Liver (tissue), 9 donors: ENCODE data around the gene ENPP3. TPM values are rescaled to one million over a fixed set of nuclear protein-coding genes. Genes with fewer than 3 reads are reported as not detected.

Experiments
- DNase-seq: peaks from one replicate; pipeline ENCODE4 v3.0.0-alpha.2; 2017; ENCODE audit warnings: low spot score
- H3K27ac ChIP-seq, 2 donors: one replicate each; pipeline ENCODE4 v1.7.0; 2013; ENCODE audit warnings: inconsistent platforms in 2 of 2, low read length in 2 of 2, control low read depth in 1 of 2, low read depth in 1 of 2, mild to moderate bottlenecking in 1 of 2
- H3K27me3 ChIP-seq, 4 donors: one replicate each; pipeline versions ENCODE4 v1.6.1 to v1.7.0; 2013; ENCODE audit warnings: low read length in 3 of 4, inconsistent platforms in 1 of 4, mild to moderate bottlenecking in 1 of 4, moderate library complexity in 1 of 4; ENCODE audit not compliant: control insufficient read depth in 4 of 4, insufficient read depth in 4 of 4
- H3K36me3 ChIP-seq, 4 donors: one replicate each; pipeline versions ENCODE4 v1.6.1 to v1.7.0; 2013; ENCODE audit warnings: low read length in 3 of 4, mild to moderate bottlenecking in 3 of 4, low read depth in 1 of 4, moderate library complexity in 1 of 4; ENCODE audit not compliant: control insufficient read depth in 4 of 4, insufficient read depth in 3 of 4
- H3K4me1 ChIP-seq, 4 donors: one replicate each; pipeline versions ENCODE4 v1.6.1 to v1.7.0; 2013; ENCODE audit warnings: low read length in 3 of 4, mild to moderate bottlenecking in 3 of 4, moderate library complexity in 1 of 4; ENCODE audit not compliant: control insufficient read depth in 4 of 4, insufficient read depth in 4 of 4
- H3K4me3 ChIP-seq, 3 donors: one replicate each; pipeline versions ENCODE4 v1.6.1 to v1.7.0; 2013; ENCODE audit warnings: low read length in 3 of 3, control low read depth in 1 of 3, low read depth in 1 of 3, mild to moderate bottlenecking in 1 of 3
- H3K9ac ChIP-seq, 2 donors: one replicate each; pipeline ENCODE4 v1.7.0; 2013; ENCODE audit warnings: low read length in 2 of 2, mild to moderate bottlenecking in 2 of 2, moderate library complexity in 2 of 2, control low read depth in 1 of 2, low read depth in 1 of 2
- H3K9me3 ChIP-seq, 4 donors: one replicate each; pipeline versions ENCODE4 v1.6.1 to v1.7.0; 2013; ENCODE audit warnings: low read length in 3 of 4; ENCODE audit not compliant: control insufficient read depth in 4 of 4
- CTCF ChIP-seq: fragments of 150-350 bp; IDR thresholded peaks from 2 replicates; pipeline ENCODE4 v1.5.1; 2017; ENCODE audit warnings: improper control_type of control experiment, low read depth, low read length; ENCODE audit not compliant: missing input control
- EGR1 ChIP-seq, 2 donors: IDR thresholded peaks; 2 replicates each; pipeline ENCODE4 v1.6.1; 2016 to 2018; ENCODE audit warnings: antibody characterized with exemption in 2 of 2, low read depth in 2 of 2
- FOXA1 ChIP-seq: IDR thresholded peaks from 2 replicates; pipeline ENCODE4 v1.6.1; 2016; ENCODE audit warnings: antibody characterized with exemption
- FOXA2 ChIP-seq: IDR thresholded peaks from 2 replicates; pipeline ENCODE4 v1.6.1; 2016; ENCODE audit warnings: antibody characterized with exemption
- GABPA ChIP-seq, 2 donors: IDR thresholded peaks in 1 of 2; conservative IDR thresholded peaks in 1 of 2; 2 replicates each; pipeline ENCODE4 v1.6.1; 2016; ENCODE audit warnings: antibody characterized with exemption in 2 of 2, mild to moderate bottlenecking in 1 of 2, moderate library complexity in 1 of 2
- HNF4A ChIP-seq, 2 donors: conservative IDR thresholded peaks; 2 replicates each; pipeline ENCODE4 v1.6.1; 2016; ENCODE audit warnings: antibody characterized with exemption in 2 of 2, mild to moderate bottlenecking in 2 of 2
- HNF4G ChIP-seq: IDR thresholded peaks from 2 replicates; pipeline ENCODE4 v1.6.1; 2016; ENCODE audit warnings: antibody characterized with exemption
- JUND ChIP-seq, 2 donors: IDR thresholded peaks; 2 replicates each; pipeline ENCODE4 v1.6.1; 2016; ENCODE audit warnings: antibody characterized with exemption in 2 of 2
- MAX ChIP-seq: IDR thresholded peaks from 2 replicates; pipeline ENCODE4 v1.6.1; 2016; ENCODE audit warnings: antibody characterized with exemption
- NR2F2 ChIP-seq: IDR thresholded peaks from 2 replicates; pipeline ENCODE4 v1.6.1; 2016; ENCODE audit warnings: antibody characterized with exemption
- RAD21 ChIP-seq, 2 donors: IDR thresholded peaks; 2 replicates each; pipeline ENCODE4 v1.6.1; 2016; ENCODE audit warnings: antibody characterized with exemption in 2 of 2, mild to moderate bottlenecking in 2 of 2
- REST ChIP-seq: IDR thresholded peaks from 2 replicates; pipeline ENCODE4 v1.6.1; 2016; ENCODE audit warnings: antibody characterized with exemption, mild to moderate bottlenecking
- RXRA ChIP-seq, 2 donors: IDR thresholded peaks; 2 replicates each; pipeline ENCODE4 v1.6.1; 2017 to 2018; ENCODE audit warnings: antibody characterized with exemption in 2 of 2, mild to moderate bottlenecking in 1 of 2
- SP1 ChIP-seq: IDR thresholded peaks from 2 replicates; pipeline ENCODE4 v1.6.1; 2018; ENCODE audit warnings: antibody characterized with exemption, mild to moderate bottlenecking
- TAF1 ChIP-seq: conservative IDR thresholded peaks from 2 replicates; pipeline ENCODE4 v1.6.1; 2016; ENCODE audit warnings: antibody characterized with exemption, mild to moderate bottlenecking
- YY1 ChIP-seq: IDR thresholded peaks from 2 replicates; pipeline ENCODE4 v1.6.1; 2016; ENCODE audit warnings: antibody characterized with exemption, mild to moderate bottlenecking
- ZBTB33 ChIP-seq: IDR thresholded peaks from 2 replicates; pipeline ENCODE4 v1.6.1; 2016; ENCODE audit warnings: antibody characterized with exemption
- WGBS: extraction: QIAGEN DNeasy Blood & Tissue Kit; methylation state at CpG from one replicate; pipeline ENCODE4 v1.1.7; 2013; 5-methylcytosine and 5-hydroxymethylcytosine counted together
- polyA plus RNA-seq, 2 donors: library from polyadenylated mRNA; stranded (reverse) in 1 of 2; unstranded in 1 of 2; fragments of 200-250 nt in 1 of 2; fragments of >200 nt in 1 of 2; fragmentation: Nextera tagmentation in 1 of 2; extraction: Ambion mirVana in 1 of 2; gene quantifications; one replicate each; pipeline versions ENCODE4 v1.2.1 to v1.2.3, GENCODE V29; 2013 to 2015
- total RNA-seq, 2 donors: library from RNA; depleted of rRNA; stranded (reverse); fragments of >200 nt; gene quantifications; one replicate each; pipeline ENCODE4 v1.2.3, GENCODE V29; 2014
- donor health status: healthy.
- donor health status: healthy.
- donor health status: healthy.
- donor health status: healthy.
- donor health status: healthy.

ENPP3 gene
- total and polyA plus RNA-seq, 4 donors: 0.51 to 6.1 (median 1.1) TPM

GRCh38 chr6:131787766-131788712 is 150.9 kb downstream of the ENPP3 start:
- Histone ChIP-seq H3K27ac (no peak overlapping the region), H3K9ac (no peak overlapping the region), H3K36me3 (no peaks in the 10 kb centered on the region), H3K4me1 (no peaks in the 10 kb centered on the region), H3K27me3 (no peaks in the 10 kb centered on the region), H3K4me3 (no peak overlapping the region), H3K9me3 (no peaks in the 10 kb centered on the region)
- no peak for TF ChIP-seq FOXA2
- WGBS: 80% methylated on average over 8 of the region's 8 CpGs
- no peak for DNase-seq

- Histone ChIP-seq H3K27ac (no peak overlapping the region), H3K27me3 (no peaks in the 10 kb centered on the region), H3K4me1 (no peaks in the 10 kb centered on the region), H3K4me3 (no peak overlapping the region), H3K36me3 (no peaks in the 10 kb centered on the region), H3K9ac (no peak overlapping the region), H3K9me3 (no peaks in the 10 kb centered on the region)
- no peak for TF ChIP-seq HNF4A (conservative IDR thresholded peaks at IDR 0.05)
- TF ChIP-seq HNF4G: no peak
- no peak for TF ChIP-seq EGR1 (IDR thresholded peaks at IDR 0.05; ENCODE audit: low read depth in 2 of 2)
- TF ChIP-seq RXRA (IDR thresholded peaks at IDR 0.05): no peak
- TF ChIP-seq REST: no peak
- no peak for TF ChIP-seq RAD21 (IDR thresholded peaks at IDR 0.05)
- no peak for TF ChIP-seq ZBTB33
- no peak for TF ChIP-seq CTCF
- TF ChIP-seq JUND (IDR thresholded peaks at IDR 0.05): no peak
- no peak for TF ChIP-seq SP1
- no peak for TF ChIP-seq NR2F2
- TF ChIP-seq TAF1: no peak
- no peak for TF ChIP-seq GABPA (IDR thresholded peaks at IDR 0.05 in 1 of 2, conservative IDR thresholded peaks at IDR 0.05 in 1 of 2)
- TF ChIP-seq FOXA2: no peak
- no peak for TF ChIP-seq FOXA1
- TF ChIP-seq MAX: no peak
- no peak for TF ChIP-seq YY1
- 54% methylated on average over 1 of the region's 1 CpG for WGBS
- DNase-seq: no peak
These were observed 152.1 kb downstream of the ENPP3 start for GRCh38 chr6:131789219-131789618.
